Spinal cord (tissue), 10 donors: Measurements from ENCODE around the gene SPNS1. TPM values are rescaled to one million over a fixed set of nuclear protein-coding genes. Genes with fewer than 3 reads are reported as not detected.
"Not testable (repeated sequence)": the region's sequence is repeated elsewhere in the genome, so short reads cannot be mapped to it uniquely, and the experiment has no call there.

Source experiments
- DNase-seq, 6 donors: peaks; one replicate each; pipeline versions ENCODE4 v3.0.0 to v3.0.0-alpha.2; 2013 to 2015; ENCODE audit warnings: low spot score in 6 of 6, low read depth in 4 of 6
- H3K27ac ChIP-seq: one replicate; pipeline ENCODE4 v1.5.1; 2013; ENCODE audit warnings: low read depth, low read length, control low read depth
- H3K27me3 ChIP-seq: one replicate; pipeline ENCODE4 v1.6.1; 2013; ENCODE audit warnings: low read length; ENCODE audit not compliant: control insufficient read depth, insufficient read depth
- H3K36me3 ChIP-seq: one replicate; pipeline ENCODE4 v1.6.1; 2013; ENCODE audit warnings: low read length; ENCODE audit not compliant: control insufficient read depth, insufficient read depth
- H3K4me1 ChIP-seq: one replicate; pipeline ENCODE4 v1.6.1; 2013; ENCODE audit warnings: low read length; ENCODE audit not compliant: control insufficient read depth, insufficient read depth
- H3K4me3 ChIP-seq: one replicate; pipeline ENCODE4 v1.5.1; 2013; ENCODE audit warnings: low read depth, low read length, control low read depth
- H3K9me3 ChIP-seq: one replicate; pipeline ENCODE4 v1.6.1; 2013; ENCODE audit warnings: low read length; ENCODE audit not compliant: control insufficient read depth, insufficient read depth
- WGBS: methylation state at CpG from one replicate; pipeline ENCODE4 v1.1.5; 2013; ENCODE audit warnings: missing lambda C conversion rate; ENCODE audit not compliant: insufficient coverage; 5-methylcytosine and 5-hydroxymethylcytosine counted together
- polyA plus RNA-seq, 2 donors: library from polyadenylated mRNA; unstranded; fragments of 120-200 nt; gene quantifications; one replicate each; pipeline ENCODE4 v1.2.1, GENCODE V29; 2013; ENCODE audit not compliant: insufficient read length in 2 of 2
- total RNA-seq, 2 donors: library from RNA; depleted of rRNA in 1 of 2; stranded (reverse); fragments of 120-200 nt in 1 of 2; fragments of >200 nt in 1 of 2; gene quantifications; one replicate each; pipeline versions ENCODE4 v1.2.3 to v1.2.4, GENCODE V29; 2013 to 2014
- donor health status: healthy.

Gene SPNS1
- total and polyA plus RNA-seq, 4 donors: 18.4 to 66.9 (median 41.3) TPM

DNA sequence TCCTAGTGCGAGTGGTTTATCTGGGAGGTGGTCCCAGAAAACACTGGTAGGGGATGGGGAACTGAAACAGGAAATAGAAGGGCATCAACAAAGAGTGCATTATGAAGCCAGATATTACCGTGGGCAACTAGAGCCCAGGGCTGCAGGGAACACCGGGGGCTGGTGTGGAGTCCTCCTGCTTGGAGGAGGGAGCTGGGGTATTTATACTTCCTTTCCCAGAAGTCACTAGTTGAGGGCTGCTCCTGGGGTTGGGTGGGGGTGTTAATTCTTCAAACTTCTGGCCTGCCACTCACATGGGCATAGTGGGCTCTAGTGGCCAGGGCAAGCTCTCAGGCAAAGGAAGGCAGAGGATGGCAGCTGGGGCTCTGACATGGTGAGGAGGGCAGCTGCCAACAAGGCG, 25.0 kb downstream of the SPNS1 start:
- 57% methylated on average over 2 of the region's 4 CpGs for WGBS
- H3K36me3 ChIP-seq: no peaks in the 10 kb centered on the region
- DNase-seq: no peak
- no peaks in the 10 kb centered on the region for H3K9me3 ChIP-seq
- no peaks in the 10 kb centered on the region for H3K4me1 ChIP-seq
- no peak overlapping the region for H3K27ac ChIP-seq
- no peaks in the 10 kb centered on the region for H3K27me3 ChIP-seq
- no peak overlapping the region for H3K4me3 ChIP-seq

DNA sequence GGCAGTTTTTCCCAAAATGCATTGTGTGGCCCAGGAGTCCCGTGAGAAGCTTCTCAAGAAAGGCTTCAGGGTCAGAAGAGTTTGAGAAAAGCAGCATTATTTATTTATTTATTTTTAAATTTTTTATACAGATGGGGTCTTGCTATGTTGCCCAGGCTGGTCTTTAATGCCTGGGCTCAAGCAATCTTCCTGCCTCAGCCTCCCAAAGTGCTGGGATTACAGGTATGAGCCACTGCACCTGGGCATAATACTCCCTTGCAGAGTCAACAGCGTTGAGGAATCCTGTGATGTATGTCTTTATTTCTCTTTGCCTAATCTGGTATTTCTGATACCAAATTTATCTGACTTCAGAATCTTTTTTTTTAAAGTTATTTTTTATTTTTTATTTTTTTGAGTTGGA, 25.4 kb downstream of the SPNS1 start:
- no peaks in the 10 kb centered on the region for H3K9me3 ChIP-seq
- H3K27ac ChIP-seq: no peak overlapping the region
- H3K36me3 ChIP-seq: no peaks in the 10 kb centered on the region
- WGBS: no CpG with 5 or more reads among the region's 2 CpGs
- no peaks in the 10 kb centered on the region for H3K27me3 ChIP-seq
- no peak for DNase-seq
- H3K4me1 ChIP-seq: no peaks in the 10 kb centered on the region
- H3K4me3 ChIP-seq: no peak overlapping the region

DNA sequence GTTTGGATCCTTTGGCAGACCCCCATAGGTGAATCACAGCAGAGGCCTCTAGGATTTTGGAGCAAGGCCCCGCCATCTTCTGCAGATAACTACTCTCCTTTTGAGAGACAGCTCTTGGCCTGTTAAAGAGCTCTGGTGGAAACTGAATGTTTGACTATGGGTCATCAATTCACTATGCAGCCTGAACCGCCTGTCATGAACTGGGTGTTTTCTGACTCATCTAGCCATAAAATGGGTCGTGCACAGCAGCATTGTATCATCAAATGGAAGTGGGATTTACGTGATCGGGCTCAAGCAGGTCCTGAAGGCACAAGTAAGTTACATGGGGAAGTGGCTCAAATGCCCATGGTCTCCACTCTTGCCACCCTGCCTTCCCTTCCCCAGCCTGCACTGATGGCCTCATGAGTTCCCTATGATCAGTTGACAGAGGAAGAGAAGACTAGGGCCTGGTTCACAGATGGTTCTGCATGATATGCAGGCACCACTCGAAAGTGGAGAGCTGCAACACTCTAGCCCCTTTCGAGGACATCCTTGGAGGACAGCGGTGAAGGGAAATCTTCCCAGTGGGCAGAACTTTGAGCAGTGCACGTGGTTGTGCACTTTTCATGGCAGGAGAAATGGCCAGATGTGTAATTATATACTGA, 30.0 kb downstream of the SPNS1 start:
- H3K27ac ChIP-seq, H3K9me3 ChIP-seq, H3K27me3 ChIP-seq, H3K4me1 ChIP-seq, DNase-seq, H3K36me3 ChIP-seq, H3K4me3 ChIP-seq: not testable (repeated sequence)
- WGBS: 70% methylated on average over 9 of the region's 9 CpGs

DNA sequence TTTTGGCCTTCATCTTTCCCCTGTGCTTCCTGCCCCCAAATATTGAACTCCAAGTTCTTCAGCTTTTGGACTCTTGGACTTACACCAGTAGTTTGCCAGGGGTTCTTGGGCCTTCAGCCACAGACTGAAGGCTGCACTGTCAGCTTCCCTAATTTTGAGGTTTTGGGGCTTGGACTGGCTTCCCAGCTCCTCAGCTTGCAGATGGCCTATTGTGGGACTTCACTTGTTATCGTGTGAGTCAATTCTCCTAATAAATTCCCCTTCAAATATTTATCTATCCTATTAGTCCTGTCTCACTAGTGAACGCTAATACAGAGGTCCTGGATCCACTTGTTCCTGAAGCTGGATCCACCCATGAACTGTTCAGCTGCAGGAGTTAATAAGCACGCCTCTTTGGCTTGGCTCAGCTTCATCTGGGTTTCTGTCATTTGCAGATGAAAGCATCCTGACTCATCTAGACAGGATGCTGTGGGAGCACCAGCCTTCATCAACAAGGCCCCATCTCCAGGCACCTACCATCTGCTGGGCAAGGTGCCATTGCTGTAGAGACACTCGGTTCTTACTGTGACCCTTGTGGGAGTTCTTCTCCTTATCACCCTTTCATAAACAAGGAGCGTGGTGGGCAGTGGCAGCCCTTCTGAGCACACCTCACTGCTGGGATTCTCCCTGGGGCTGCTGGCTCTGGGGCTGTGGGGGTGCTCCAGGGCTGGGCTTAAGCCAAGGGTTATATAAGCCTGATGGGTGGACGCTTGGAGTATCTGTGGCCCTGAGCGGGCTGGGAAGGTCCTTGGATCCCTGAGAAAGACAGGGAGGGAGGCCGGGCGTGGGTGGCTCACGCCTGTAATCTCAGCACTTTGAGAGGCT, 33.4 kb downstream of the SPNS1 start:
- Histone ChIP-seq H3K36me3 (no peaks in the 10 kb centered on the region), H3K27ac (no peak overlapping the region), H3K27me3 (no peaks in the 10 kb centered on the region), H3K9me3 (no peaks in the 10 kb centered on the region), H3K4me1 (no peaks in the 10 kb centered on the region), H3K4me3 (no peak overlapping the region)
- 92% methylated on average over 6 of the region's 10 CpGs for WGBS
- no peak for DNase-seq

DNA sequence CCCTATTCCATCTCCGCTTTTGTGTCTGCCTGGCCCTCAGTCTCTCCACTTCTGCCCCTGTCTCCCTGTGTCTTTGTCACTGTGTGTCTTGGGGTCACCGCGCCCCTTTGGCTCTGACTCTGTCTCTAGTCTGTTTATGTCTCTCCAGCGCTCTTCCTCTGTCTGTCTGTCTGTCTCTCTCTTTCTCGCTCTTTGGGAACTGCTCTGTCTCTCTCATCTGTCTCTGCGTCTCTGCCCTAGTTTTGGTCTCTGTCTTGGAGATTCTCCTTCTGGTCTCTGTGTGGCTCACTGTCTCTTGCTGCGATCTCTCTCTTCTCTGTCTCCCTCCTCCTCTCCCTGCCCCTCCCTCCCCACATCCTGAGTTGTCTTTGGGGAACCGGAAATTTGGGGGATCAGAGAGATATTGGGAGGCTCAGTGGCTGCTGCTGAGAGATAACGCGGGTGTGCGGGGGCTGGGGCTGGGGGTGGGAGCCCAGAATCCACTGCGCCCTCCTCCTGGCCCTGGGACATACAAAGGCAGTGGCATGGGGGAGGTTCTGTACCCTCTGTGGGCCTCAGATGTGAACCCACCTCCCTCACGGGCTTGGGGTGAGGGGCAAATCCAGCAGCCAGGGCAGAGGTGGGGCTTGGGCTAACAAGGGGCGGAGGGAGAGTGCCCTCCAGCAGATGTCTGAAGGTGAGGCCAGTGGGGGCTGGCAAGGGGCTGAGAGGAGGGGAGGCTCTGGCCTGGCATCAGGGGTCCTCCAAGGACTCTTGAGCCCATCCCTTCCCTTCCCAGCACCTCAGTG, 34.7 kb downstream of the SPNS1 start:
- Histone ChIP-seq H3K27ac (no peak overlapping the region), H3K4me1 (no peaks in the 10 kb centered on the region), H3K4me3 (no peak overlapping the region), H3K27me3 (no peaks in the 10 kb centered on the region), H3K36me3 (no peaks in the 10 kb centered on the region), H3K9me3 (no peaks in the 10 kb centered on the region)
- no peak for DNase-seq
- 78% methylated on average over 12 of the region's 14 CpGs for WGBS

DNA sequence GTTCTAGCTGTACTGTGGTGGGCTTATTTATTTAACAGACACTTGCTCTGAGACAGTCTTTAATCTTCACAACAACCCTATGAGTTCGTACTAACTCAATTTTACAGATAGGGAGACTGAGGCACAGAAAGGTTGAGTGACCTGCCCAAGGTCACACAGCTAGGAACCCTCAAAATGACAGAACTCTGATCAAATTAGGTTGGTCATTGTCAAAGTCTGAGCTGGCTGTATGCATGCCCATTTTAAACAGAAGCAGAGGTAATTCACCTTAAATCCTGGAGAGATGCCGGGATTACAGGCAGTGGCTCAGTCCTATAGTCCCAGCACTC, 35.2 kb downstream of the SPNS1 start:
- Histone ChIP-seq H3K36me3 (no peaks in the 10 kb centered on the region), H3K4me1 (no peaks in the 10 kb centered on the region), H3K27me3 (no peaks in the 10 kb centered on the region), H3K4me3 (no peak overlapping the region), H3K27ac (no peak overlapping the region), H3K9me3 (no peaks in the 10 kb centered on the region)
- DNase-seq: no peak
- WGBS: no CpG with 5 or more reads among the region's 2 CpGs

DNA sequence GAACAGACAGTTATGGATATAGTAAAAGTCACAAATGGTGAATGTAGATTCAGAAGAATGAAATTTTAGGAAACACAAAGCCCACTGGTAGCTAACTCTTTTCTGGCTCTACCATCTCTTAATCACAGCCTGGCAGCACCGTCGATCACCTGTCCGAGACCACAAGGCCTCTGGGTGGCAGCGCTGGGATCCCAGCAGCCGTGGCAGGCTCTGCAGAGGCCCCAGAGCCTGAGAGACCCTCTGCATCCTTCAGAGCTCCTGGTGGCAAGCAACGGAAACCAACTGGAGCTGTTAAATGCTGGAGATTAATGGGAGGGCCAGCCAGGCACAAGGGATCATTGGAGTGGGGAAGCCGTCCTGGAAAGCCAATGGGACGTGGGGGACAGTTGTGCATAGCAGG, 36.5 kb downstream of the SPNS1 start:
- Histone ChIP-seq H3K27ac (no peak overlapping the region), H3K9me3 (no peaks in the 10 kb centered on the region), H3K36me3 (no peaks in the 10 kb centered on the region), H3K27me3 (no peaks in the 10 kb centered on the region), H3K4me1 (no peaks in the 10 kb centered on the region), H3K4me3 (no peak overlapping the region)
- WGBS: 48% methylated on average over 8 of the region's 8 CpGs
- DNase-seq: no peak

DNA sequence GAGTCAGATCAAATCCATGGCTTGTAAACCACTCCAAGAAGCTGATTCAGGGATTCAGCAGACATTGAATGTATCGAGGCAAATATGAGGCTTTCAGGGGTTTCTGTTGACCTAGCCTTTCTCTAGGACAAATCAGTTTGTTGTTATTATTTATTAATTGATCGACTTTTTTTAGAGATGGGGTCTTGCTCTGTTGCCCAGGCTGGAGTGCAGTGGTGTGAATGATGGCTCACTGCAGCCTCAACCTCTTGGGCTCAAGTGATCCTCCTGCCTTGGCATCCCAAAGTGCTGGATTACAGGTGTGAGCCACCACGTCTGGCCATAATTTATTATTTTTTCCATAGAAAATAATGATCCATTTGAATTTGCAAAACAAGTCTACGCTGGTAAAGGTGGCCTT, 37.3 kb downstream of the SPNS1 start:
- no peak for DNase-seq
- Histone ChIP-seq H3K27me3 (no peaks in the 10 kb centered on the region), H3K9me3 (no peaks in the 10 kb centered on the region), H3K27ac (no peak overlapping the region), H3K4me3 (no peak overlapping the region), H3K36me3 (no peaks in the 10 kb centered on the region), H3K4me1 (no peaks in the 10 kb centered on the region)
- 86% methylated on average over 2 of the region's 4 CpGs for WGBS

DNA sequence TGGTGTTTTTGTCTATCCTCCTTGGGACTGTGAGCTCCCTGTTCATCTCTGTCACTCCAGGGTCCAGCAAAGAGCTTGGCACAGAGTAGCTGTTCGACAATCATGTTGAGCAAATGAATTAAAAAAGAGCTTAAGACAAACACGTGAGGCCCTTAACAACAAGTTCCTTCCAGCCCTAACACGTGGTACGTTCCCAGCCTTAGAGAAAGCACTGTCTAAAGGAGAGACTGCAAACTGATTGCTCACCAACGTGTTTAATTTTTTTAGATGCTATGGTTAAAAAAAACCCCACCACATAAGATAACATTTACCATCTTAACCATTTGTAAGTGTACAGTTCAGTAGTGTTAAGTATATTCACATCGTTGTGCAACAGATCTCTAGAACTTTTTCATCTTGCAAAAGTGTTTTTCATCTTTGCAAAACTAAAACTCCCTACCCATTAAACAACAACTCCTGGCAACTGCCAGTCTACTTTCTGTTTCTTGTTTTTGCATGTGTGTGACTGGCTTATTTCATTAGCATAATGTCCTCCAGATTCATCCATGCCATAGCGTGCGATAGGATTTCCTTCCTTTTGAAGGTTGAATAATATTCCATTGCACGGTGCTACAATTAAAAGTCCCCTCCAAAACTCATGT, 38.5 kb downstream of the SPNS1 start:
- DNase-seq: no peak
- Histone ChIP-seq H3K4me3 (no peak overlapping the region), H3K36me3 (no peaks in the 10 kb centered on the region), H3K9me3 (no peaks in the 10 kb centered on the region), H3K4me1 (no peaks in the 10 kb centered on the region), H3K27me3 (no peaks in the 10 kb centered on the region), H3K27ac (no peak overlapping the region)
- 43% methylated on average over 1 of the region's 9 CpGs for WGBS
